ENCODE data around the gene TRABD2B.

Gene TRABD2B

GRCh38 chr1:47865881-47866535 is 131.2 kb downstream of the TRABD2B start:
- intact Hi-C loops (cut with DNase I) = no loop called here
- DNase-seq = no peak

DNA sequence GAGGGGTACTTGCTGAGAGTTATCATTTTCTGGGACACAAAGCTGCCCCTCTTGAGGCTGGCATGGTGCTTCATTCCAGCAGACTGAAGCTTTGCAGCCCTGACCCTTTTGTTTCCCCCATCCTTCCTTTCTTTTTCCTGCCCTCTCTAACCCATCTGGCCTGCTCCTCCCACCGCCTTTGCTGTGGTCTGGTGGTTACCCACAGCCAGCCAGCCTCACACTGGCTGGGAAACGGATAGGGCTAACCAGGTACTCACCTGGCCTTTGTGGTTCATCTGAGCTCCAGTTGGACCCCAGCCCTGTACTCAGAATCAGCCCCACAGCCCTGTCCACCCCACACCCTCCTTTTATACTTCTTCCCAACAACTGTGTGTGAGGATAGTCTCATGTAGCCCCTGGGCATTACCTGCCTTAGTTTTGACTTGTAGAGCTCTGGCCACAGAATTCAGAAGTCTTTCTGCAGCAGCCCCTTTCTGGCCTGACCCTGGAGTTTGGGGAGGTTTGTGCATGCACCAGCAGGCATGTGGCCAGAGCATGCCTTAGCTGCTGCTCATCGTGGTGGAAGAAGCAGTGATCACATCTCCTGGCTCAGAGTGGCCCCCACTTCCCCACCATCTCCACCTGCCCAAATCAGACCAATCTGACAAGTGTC is 138.0 kb downstream of the TRABD2B start:
- no peak for DNase-seq
- intact Hi-C loops (cut with DNase I) = no loop called here

DNA sequence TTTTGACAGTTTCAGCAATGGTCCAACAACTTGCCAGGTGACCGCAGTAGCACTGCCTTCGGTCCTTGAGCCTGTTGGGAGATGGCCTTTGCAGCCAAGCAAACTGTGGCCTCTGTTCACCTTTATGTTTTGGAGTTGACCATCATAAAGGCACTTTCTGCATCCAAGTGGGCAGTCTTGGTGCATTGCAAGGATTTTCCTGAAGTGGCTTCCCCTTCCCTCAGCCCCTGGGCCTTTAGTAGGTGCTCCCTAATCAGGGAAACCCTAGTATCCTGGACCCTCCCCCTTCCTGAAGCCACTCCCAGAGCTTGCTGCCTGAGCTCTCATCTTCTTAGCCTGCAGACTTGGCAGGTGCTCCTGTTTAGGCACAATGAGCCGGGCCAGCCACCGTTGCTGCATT is 140.2 kb downstream of the TRABD2B start:
- no peak for DNase-seq
- intact Hi-C loops (cut with DNase I) = no loop called here

DNA sequence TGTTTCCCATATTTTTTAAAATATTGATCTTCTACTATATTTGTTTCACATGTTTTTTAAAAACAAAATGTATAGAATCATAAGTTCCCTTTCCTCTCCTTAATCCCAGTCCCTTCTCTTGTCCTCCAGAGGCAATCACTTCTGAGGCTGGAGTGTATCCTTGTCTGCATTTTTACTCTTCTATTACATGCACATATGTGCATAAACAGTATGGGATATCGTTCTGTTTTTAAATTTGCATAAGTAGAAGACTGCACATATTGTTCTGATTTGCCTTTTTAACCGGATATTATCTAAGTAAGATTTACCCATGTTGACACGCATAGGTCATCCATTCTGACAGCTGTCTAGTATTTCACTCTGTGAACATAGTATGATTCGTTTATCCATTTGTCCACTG is 142.0 kb downstream of the TRABD2B start:
- intact Hi-C loops (cut with DNase I) = no loop called here

GRCh38 chr1:47854552-47855144 is 142.5 kb downstream of the TRABD2B start:
- intact Hi-C loops (cut with DNase I) = no loop called here
- no peak for DNase-seq

More for the DNA sequence above, 142.0 kb downstream of the TRABD2B start:
- DNase-seq = no peak

DNA sequence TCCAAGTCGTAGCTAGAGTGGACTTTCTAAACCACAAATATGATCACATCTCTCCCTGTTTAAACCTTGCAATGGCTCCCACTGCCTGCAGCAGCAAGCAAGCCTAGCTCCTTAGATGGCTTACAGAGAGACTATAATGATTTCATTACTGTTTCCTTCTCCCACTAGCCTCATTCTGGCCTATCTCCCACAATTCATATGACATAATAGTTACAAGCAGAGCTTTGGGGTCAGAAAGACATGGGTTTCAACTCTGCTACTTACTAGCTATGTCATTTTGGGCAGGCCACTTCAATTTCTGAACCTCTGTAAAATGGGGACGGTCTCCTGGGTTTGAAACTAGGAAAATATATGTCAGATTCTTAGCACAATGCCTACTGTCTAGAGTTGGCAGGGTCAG is 143.3 kb downstream of the TRABD2B start:
- no peak for DNase-seq
- intact Hi-C loops (cut with DNase I) = no loop called here

- intact Hi-C loops (cut with DNase I) = no loop called here
- no peak for DNase-seq
Observed at GRCh38 chr1:47853059-47853458, 144.1 kb downstream of the TRABD2B start.

GRCh38 chr1:47852006-47852718 is 145.0 kb downstream of the TRABD2B start:
- no peak for DNase-seq
- intact Hi-C loops (cut with DNase I) = no loop called here

GRCh38 chr1:47850451-47850850 is 146.7 kb downstream of the TRABD2B start:
- intact Hi-C loops (cut with DNase I) = no loop called here
- no peak for DNase-seq

GRCh38 chr1:47849591-47850261 is 147.5 kb downstream of the TRABD2B start:
- DNase-seq = no peak
- intact Hi-C loops (cut with DNase I) = no loop called here

- intact Hi-C loops (cut with DNase I) = no loop called here
Observed at GRCh38 chr1:47849005-47849521, 148.1 kb downstream of the TRABD2B start.

GRCh38 chr1:47847763-47848162 is 149.4 kb downstream of the TRABD2B start:
- intact Hi-C loops (cut with DNase I) = no loop called here

More at GRCh38 chr1:47849005-47849521, 148.1 kb downstream of the TRABD2B start:
- DNase-seq = no peak

DNA sequence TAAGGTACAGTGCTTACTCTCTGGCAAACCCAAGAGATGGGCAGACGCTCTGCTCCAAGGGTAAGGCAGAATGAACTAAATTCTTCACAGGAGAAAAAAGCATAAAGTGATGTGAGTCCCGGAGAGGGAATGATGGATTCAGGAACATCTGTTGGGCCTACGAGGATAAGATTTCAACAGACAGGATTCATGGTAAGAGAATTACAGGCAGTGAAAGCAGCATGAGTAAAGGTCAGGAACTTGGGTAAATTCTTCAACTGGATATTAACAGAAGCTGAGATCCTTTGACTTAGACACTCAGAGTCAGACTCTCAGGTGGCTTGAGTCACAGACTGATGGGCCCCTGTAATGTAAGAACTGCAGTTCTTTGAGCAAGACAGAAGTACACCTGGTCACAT is 152.6 kb downstream of the TRABD2B start:
- DNase-seq = no peak
- intact Hi-C loops (cut with DNase I) = no loop called here

More at GRCh38 chr1:47847763-47848162, 149.4 kb downstream of the TRABD2B start:
- DNase-seq = no peak

- DNase-seq = peak in 1 of 10 donors; percentile 43
- intact Hi-C loops (cut with DNase I) = no loop called here
Observed at GRCh38 chr1:47843781-47844557, 153.2 kb downstream of the TRABD2B start.

- intact Hi-C loops (cut with DNase I) = no loop called here
- peak in 1 of 10 donors; percentile 37 for DNase-seq
Observed at GRCh38 chr1:47843059-47843458, 154.1 kb downstream of the TRABD2B start.

GRCh38 chr1:47842228-47842919 is 154.8 kb downstream of the TRABD2B start:
- intact Hi-C loops (cut with DNase I) = no loop called here
- DNase-seq = peak in 1 of 10 donors; percentile 50

- intact Hi-C loops (cut with DNase I) = no loop called here
- peak in 1 of 10 donors; percentile 31 for DNase-seq
Observed at GRCh38 chr1:47841356-47841755, 155.8 kb downstream of the TRABD2B start.

DNA sequence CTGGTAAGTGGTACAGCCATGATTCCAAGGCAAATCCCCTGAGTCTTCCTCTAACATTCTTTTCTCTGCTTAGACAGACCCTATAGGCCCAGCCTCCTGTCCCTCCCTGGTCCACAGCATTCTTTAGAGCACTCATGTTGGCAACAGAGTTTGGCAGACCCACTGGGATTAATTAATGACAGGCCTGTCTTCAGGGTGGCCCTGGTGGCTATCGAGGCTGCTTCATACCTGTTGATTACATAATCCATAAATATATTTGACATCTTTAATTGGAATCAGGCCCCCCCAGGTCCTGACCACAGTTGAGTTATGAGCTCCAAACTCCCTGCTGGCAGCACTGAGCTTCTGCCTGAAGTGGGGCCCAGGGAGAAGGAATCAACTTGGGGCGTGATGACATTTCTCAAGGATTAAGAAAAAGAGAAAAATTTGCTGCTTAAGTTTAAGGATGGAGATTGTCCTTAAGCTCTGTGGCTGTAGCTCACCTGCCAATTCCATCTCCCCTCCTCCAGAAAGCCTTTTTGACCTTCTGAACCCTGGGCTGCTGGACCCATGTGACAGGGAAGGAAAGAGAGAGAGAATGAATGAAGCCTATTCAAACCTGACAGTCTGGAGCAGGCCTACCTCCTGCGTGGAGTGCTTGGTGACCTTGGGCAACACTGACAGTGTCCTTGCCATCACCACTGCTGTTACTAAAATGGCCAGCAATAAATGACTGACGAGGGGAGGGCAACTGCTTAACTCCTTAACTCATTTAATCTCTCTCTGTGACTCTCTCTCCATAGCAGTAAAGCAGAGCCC is 156.6 kb downstream of the TRABD2B start:
- intact Hi-C loops (cut with DNase I) = no loop called here
- no peak for DNase-seq

All from posterior cingulate gyrus (tissue), 11 donors.